HT-29 (cell line): ENCODE results near the gene CTDSP1. TPM values are rescaled to one million over a fixed set of nuclear protein-coding genes. Genes with fewer than 3 reads are reported as not detected.

Source experiments
- DNase-seq: peaks from one replicate; pipeline ENCODE4 v3.0.0-alpha.2; 2015; ENCODE audit warnings: low spot score
- total RNA-seq: library from RNA; depleted of rRNA; stranded (reverse); fragments of >200 nt; shearing (Covaris generic); gene quantifications from 2 replicates; pipeline ENCODE4 v1.2.3, GENCODE V29; 2014; rRNA removed

CTDSP1 gene
- total RNA-seq: 132 and 151 TPM in 2 replicates

GRCh38 chr2:218399391-218400166 is at the start of gene CTDSP1:
TSS of gene CTDSP1 (plus strand) at chr2:218399868. CDS start at chr2:218400091, 223 bp downstream.
- DNase-seq: peak; percentile 94

GRCh38 chr2:218354045-218354444 is 45.6 kb upstream of the CTDSP1 start:
- no peak for DNase-seq

- DNase-seq: no peak
These were observed 44.7 kb upstream of the CTDSP1 start for GRCh38 chr2:218354850-218355443.

GRCh38 chr2:218357236-218358177 is 42.2 kb upstream of the CTDSP1 start:
- DNase-seq: no peak

- no peak for DNase-seq
These were observed 39.2 kb upstream of the CTDSP1 start for GRCh38 chr2:218360453-218360852.

- no peak for DNase-seq
These were observed 37.1 kb upstream of the CTDSP1 start for GRCh38 chr2:218362606-218363005.

- no peak for DNase-seq
These were observed 35.9 kb upstream of the CTDSP1 start for GRCh38 chr2:218363736-218364135.

- no peak for DNase-seq
These were observed 35.5 kb upstream of the CTDSP1 start for GRCh38 chr2:218364196-218364595.

GRCh38 chr2:218366621-218367414 is 32.9 kb upstream of the CTDSP1 start:
- no peak for DNase-seq

- peak; percentile 57 for DNase-seq
These were observed 32.1 kb upstream of the CTDSP1 start for GRCh38 chr2:218367415-218368149.

- no peak for DNase-seq
These were observed 31.5 kb upstream of the CTDSP1 start for GRCh38 chr2:218368150-218368528.

- no peak for DNase-seq
These were observed 31.0 kb upstream of the CTDSP1 start for GRCh38 chr2:218368621-218369153.

- no peak for DNase-seq
These were observed 30.3 kb upstream of the CTDSP1 start for GRCh38 chr2:218369330-218369729.

GRCh38 chr2:218370410-218371063 is 29.1 kb upstream of the CTDSP1 start:
- DNase-seq: no peak

GRCh38 chr2:218371983-218372350 is 27.7 kb upstream of the CTDSP1 start:
- DNase-seq: no peak

GRCh38 chr2:218374795-218375194 is 24.9 kb upstream of the CTDSP1 start:
- no peak for DNase-seq

- DNase-seq: no peak
These were observed 24.5 kb upstream of the CTDSP1 start for GRCh38 chr2:218375212-218375611.

- DNase-seq: no peak
These were observed 21.6 kb upstream of the CTDSP1 start for GRCh38 chr2:218378053-218378452.

GRCh38 chr2:218381916-218382366 is 17.7 kb upstream of the CTDSP1 start, which contains the start of gene SLC11A1:
TSS of gene SLC11A1 (plus strand) at chr2:218382273. CDS start at chr2:218382369, 96 bp downstream.
- no peak for DNase-seq

GRCh38 chr2:218382785-218383184 is 16.9 kb upstream of the CTDSP1 start:
- DNase-seq: no peak
